Upper lobe of left lung (tissue), 6 donors: ENCODE measurements around the gene ING3. TPM values are rescaled to one million over a fixed set of nuclear protein-coding genes. Genes with fewer than 3 reads are reported as not detected.

ENCODE experiments used
- ATAC-seq, 2 donors: fragments of 200-7000 bp; cut with Tn5 transposase; one replicate each; pipeline ENCODE4 v1.9.1; 2022; ENCODE audit warnings: mild to moderate bottlenecking in 2 of 2, moderate library complexity in 2 of 2; ENCODE audit not compliant: low FRiP score in 2 of 2
- DNase-seq, 2 donors: peaks; one replicate each; pipeline ENCODE4 v3.0.0-alpha.2; 2019 to 2020
- H3K27ac ChIP-seq, 4 donors: fragments of 200-600 bp; sonication (generic); one replicate each; pipeline ENCODE4 v1.5.1; 2016 to 2019
- H3K27me3 ChIP-seq, 4 donors: fragments of 200-600 bp; sonication (generic); one replicate each; pipeline ENCODE4 v1.5.1; 2017 to 2019
- H3K36me3 ChIP-seq, 4 donors: fragments of 200-600 bp; sonication (generic); one replicate each; pipeline ENCODE4 v1.5.1; 2016 to 2019
- H3K4me1 ChIP-seq, 4 donors: fragments of 200-600 bp; sonication (generic); one replicate each; pipeline ENCODE4 v1.5.1; 2018 to 2019
- H3K4me3 ChIP-seq, 4 donors: fragments of 200-600 bp; sonication (generic); one replicate each; pipeline ENCODE4 v1.5.1; 2017 to 2019; ENCODE audit warnings: mild to moderate bottlenecking in 2 of 4, moderate library complexity in 1 of 4
- H3K9me3 ChIP-seq, 4 donors: fragments of 200-600 bp; sonication (generic); one replicate each; pipeline ENCODE4 v1.5.1; 2018 to 2019
- EP300 ChIP-seq, 4 donors: sonication (generic); formaldehyde crosslinking; IDR thresholded peaks; one replicate each; pipeline ENCODE4 v1.5.1; 2017; ENCODE audit warnings: antibody characterized with exemption in 4 of 4, control low read depth in 2 of 4
- POLR2A ChIP-seq, 4 donors: fragments of 450-650 bp; IDR thresholded peaks; one replicate each; pipeline ENCODE4 v1.5.1; 2016 to 2017; ENCODE audit warnings: antibody characterized with exemption in 4 of 4, mild to moderate bottlenecking in 2 of 4
- POLR2AphosphoS5 ChIP-seq, 2 donors: sonication (generic); formaldehyde crosslinking; IDR thresholded peaks; one replicate each; pipeline ENCODE4 v1.5.1; 2017; ENCODE audit warnings: antibody characterized with exemption in 2 of 2
- WGBS, 2 donors: methylation state at CpG; one replicate each; pipeline ENCODE4 v1.1.5; 2017 to 2018; 5-methylcytosine and 5-hydroxymethylcytosine counted together
- total RNA-seq, 6 donors: library from RNA; depleted of rRNA in 4 of 6; stranded (reverse); fragments of >200 nt in 4 of 6; gene quantifications; one replicate each; pipeline versions ENCODE4 v1.1.0 to v1.2.1, GENCODE V29; 2016 to 2021
- TF ChIP-seq, protein P1 (sequence below), 6 experiments: fragments of 450-650 bp in 4 of 6; fragments of 200-600 bp in 2 of 6; sonication (generic) in 2 of 6; IDR thresholded peaks; one replicate each; pipeline ENCODE4 v1.5.1; 2016 to 2019; ENCODE audit warnings: antibody characterized with exemption in 6 of 6
- donor health status: DM: no; HTN: no; CAD: no; lungs with moderate emphysema.
- donor health status: DM: no; HTN: yes; CAD: no; lungs with severe emphysema.

ING3 gene
- total RNA-seq, 6 donors from 2014 or later = 6.3 to 28.8 (median 15.3) TPM

DNA sequence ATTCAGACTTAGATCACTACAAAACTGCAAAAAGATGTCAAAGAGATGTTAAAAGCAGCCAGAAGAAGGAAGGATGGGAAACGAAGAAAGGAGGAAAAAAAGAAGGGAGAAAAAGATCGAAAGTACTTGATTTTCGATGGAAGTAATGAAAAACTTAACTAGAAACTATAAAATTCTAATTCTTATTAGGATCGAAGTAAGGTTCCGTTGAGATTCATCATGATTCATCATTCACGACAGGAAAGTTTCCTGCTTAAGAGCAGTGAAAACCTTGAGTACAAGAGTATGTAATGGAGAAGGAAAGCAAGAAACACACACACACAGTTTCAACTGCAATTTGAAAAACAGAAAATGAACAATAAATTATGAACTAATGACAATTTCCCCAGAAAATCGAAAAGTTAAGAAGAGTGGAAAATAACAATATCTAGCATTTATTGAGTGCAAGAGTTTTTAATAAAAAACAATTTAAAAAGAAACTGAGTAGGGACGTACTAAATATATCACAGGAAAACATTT lies 1.1 kb upstream of the ING3 start:
- no peak overlapping the region for H3K27ac ChIP-seq
- no peak for ATAC-seq
- no peaks in the 10 kb centered on the region for H3K27me3 ChIP-seq
- 38 to 44% methylated on average over 8 of the region's 8 CpGs for WGBS, 2 donors
- H3K4me1 ChIP-seq = peaks cover 9 to 21% (median 17%) of the 10 kb centered on the region in 4 donors
- no peaks in the 10 kb centered on the region for H3K9me3 ChIP-seq
- TF ChIP-seq POLR2AphosphoS5 (IDR thresholded peaks at IDR 0.05) (no peak), POLR2A (IDR thresholded peaks at IDR 0.05) (no peak), EP300 (IDR thresholded peaks at IDR 0.05) (no peak)
- TF ChIP-seq, protein P1, sequence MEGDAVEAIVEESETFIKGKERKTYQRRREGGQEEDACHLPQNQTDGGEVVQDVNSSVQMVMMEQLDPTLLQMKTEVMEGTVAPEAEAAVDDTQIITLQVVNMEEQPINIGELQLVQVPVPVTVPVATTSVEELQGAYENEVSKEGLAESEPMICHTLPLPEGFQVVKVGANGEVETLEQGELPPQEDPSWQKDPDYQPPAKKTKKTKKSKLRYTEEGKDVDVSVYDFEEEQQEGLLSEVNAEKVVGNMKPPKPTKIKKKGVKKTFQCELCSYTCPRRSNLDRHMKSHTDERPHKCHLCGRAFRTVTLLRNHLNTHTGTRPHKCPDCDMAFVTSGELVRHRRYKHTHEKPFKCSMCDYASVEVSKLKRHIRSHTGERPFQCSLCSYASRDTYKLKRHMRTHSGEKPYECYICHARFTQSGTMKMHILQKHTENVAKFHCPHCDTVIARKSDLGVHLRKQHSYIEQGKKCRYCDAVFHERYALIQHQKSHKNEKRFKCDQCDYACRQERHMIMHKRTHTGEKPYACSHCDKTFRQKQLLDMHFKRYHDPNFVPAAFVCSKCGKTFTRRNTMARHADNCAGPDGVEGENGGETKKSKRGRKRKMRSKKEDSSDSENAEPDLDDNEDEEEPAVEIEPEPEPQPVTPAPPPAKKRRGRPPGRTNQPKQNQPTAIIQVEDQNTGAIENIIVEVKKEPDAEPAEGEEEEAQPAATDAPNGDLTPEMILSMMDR (IDR thresholded peaks at IDR 0.05) = no peak
- no peak for DNase-seq
- peak overlapping the region in 3 of 4 donors; percentile 61 to 68 (median 62) for H3K4me3 ChIP-seq
- peaks cover 0 to 13% (median 8%) of the 10 kb centered on the region in 4 donors for H3K36me3 ChIP-seq

DNA sequence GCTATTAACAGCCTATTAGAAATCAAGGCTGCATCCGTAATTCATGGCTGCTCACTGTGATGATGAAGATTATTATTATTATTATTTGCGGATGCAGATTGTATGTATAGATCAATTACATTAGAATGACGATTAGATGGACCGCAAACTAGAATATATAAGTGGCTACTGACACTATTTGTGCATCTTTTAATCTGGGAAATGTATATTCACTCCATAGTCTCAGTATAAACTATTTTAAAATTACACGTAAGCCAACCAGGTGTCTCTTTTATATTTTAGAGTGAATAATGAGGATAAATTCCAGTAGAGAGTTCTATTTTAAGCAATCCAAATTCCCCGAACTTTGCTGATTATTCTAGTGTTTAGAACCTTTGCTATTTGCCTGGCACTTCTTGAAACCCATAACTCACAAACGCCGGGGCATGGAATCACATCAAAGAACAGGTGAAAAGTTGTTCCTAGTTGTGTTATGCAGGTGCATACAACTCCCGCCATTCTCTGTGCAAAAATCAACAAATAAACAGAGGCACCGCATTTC lies 509 bp upstream of the ING3 start:
- WGBS, 2 donors = 1 to 2% methylated on average over 9 to 10 of the region's 10 CpGs
- Histone ChIP-seq H3K4me3 (peak overlapping the region; percentile 20 to 68 (median 62)), H3K9me3 (no peaks in the 10 kb centered on the region), H3K4me1 (peaks cover 9 to 21% (median 17%) of the 10 kb centered on the region in 4 donors), H3K36me3 (peaks cover 0 to 20% (median 13%) of the 10 kb centered on the region in 4 donors), H3K27ac (peak overlapping the region; percentile 98 to 99 (median 98)), H3K27me3 (no peaks in the 10 kb centered on the region)
- no peak for ATAC-seq
- no peak for DNase-seq
- TF ChIP-seq POLR2AphosphoS5 (IDR thresholded peaks at IDR 0.05) (no peak), POLR2A (IDR thresholded peaks at IDR 0.05) (peak in 1 of 4 donors; percentile 7)
- TF ChIP-seq, protein P1 (IDR thresholded peaks at IDR 0.05) = no peak

- no peaks in the 10 kb centered on the region for H3K27me3 ChIP-seq
- no peak for ATAC-seq
- peaks cover 9 to 21% (median 17%) of the 10 kb centered on the region in 4 donors for H3K4me1 ChIP-seq
- peak overlapping the region; percentile 38 to 68 (median 62) for H3K4me3 ChIP-seq
- 4 to 9% methylated on average over 8 of the region's 8 CpGs for WGBS, 2 donors
- DNase-seq = no peak
- peak overlapping the region; percentile 98 to 99 (median 98) for H3K27ac ChIP-seq
- TF ChIP-seq POLR2A (IDR thresholded peaks at IDR 0.05) (no peak), POLR2AphosphoS5 (IDR thresholded peaks at IDR 0.05) (no peak), EP300 (IDR thresholded peaks at IDR 0.05) (no peak)
- TF ChIP-seq, protein P1 (IDR thresholded peaks at IDR 0.05) = no peak
- H3K9me3 ChIP-seq = no peaks in the 10 kb centered on the region
- peaks cover 7 to 32% (median 20%) of the 10 kb centered on the region in 4 donors for H3K36me3 ChIP-seq
These were observed 727 bp downstream of the ING3 start for GRCh38 chr7:120951309-120951699.

GRCh38 chr7:120951826-120952225 lies 1.2 kb downstream of the ING3 start:
- H3K36me3 ChIP-seq = peaks cover 7 to 37% (median 25%) of the 10 kb centered on the region in 4 donors
- H3K27me3 ChIP-seq = no peaks in the 10 kb centered on the region
- H3K4me3 ChIP-seq = peak overlapping the region in 3 of 4 donors; percentile 61 to 68 (median 62)
- 64 to 75% methylated on average over 2 of the region's 2 CpGs for WGBS, 2 donors
- TF ChIP-seq POLR2A (IDR thresholded peaks at IDR 0.05) (no peak), POLR2AphosphoS5 (IDR thresholded peaks at IDR 0.05) (no peak), EP300 (IDR thresholded peaks at IDR 0.05) (no peak)
- TF ChIP-seq, protein P1 (IDR thresholded peaks at IDR 0.05) = no peak
- ATAC-seq = no peak
- H3K27ac ChIP-seq = peak overlapping the region in 2 of 4 donors; percentile 98 to 99
- H3K4me1 ChIP-seq = peaks cover 9 to 21% (median 17%) of the 10 kb centered on the region in 4 donors
- no peaks in the 10 kb centered on the region for H3K9me3 ChIP-seq
- no peak for DNase-seq
